Astrocyte of the spinal cord (primary cell): ENCODE measurements around the gene LIMS2.
A peak's percentile ranks its signal among the peaks of the same experiment; 100 is the strongest.

Experiments used
- DNase-seq: peaks from one replicate; pipeline ENCODE4 v3.0.0; 2011; ENCODE audit warnings: low read depth, low spot score
- H3K4me3 ChIP-seq: 2 replicates; pipeline ENCODE4 v1.5.1; 2011; ENCODE audit warnings: low read depth, mild to moderate bottlenecking, low read length, moderate library complexity
- in situ Hi-C: cut with HindIII; loops from 2 replicates; pipeline ENCODE4 v1.10.0; 2017; ENCODE audit warnings: low sequenced_read_pairs
- TF ChIP-seq, protein P1 (sequence below): IDR thresholded peaks from 2 replicates; pipeline ENCODE4 v1.5.1; 2012; ENCODE audit warnings: low read depth, mild to moderate bottlenecking, low read length, inconsistent platforms

Gene LIMS2

DNA sequence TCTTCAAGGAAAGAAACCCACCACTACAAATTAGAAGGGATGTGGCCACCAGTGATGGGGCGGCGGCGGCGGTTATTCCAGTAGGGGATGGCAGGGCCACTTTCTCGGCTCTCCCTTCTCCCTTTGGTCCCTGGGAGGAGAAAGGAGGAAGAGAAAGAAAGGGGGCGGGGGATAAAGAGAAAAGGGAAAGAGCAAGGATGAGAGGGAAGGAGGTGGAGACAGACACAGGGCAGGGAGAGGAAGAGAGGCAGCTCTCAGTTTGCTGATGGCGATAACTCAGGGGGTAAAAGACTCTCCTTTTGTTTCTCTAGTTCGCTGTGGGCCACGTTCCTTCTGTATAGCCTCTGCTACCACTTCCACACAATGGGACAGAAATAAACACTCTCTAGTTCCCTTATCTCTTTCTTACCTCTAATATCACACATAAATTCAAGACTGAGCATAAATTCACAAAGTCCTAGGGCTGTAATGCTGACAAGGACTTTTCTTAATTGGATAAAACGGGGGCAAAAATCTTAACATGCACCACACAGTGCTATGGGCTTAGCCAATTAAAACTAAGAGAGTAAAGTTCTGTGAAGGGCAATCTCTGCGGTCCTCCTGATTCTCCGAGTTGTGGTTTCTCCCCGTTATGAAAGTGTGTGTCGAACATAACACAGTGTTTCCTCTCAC, 40.6 kb upstream of the LIMS2 start:
- H3K4me3 ChIP-seq: no peak overlapping the region
- in situ Hi-C loops: no loop called here
- TF ChIP-seq, protein P1, sequence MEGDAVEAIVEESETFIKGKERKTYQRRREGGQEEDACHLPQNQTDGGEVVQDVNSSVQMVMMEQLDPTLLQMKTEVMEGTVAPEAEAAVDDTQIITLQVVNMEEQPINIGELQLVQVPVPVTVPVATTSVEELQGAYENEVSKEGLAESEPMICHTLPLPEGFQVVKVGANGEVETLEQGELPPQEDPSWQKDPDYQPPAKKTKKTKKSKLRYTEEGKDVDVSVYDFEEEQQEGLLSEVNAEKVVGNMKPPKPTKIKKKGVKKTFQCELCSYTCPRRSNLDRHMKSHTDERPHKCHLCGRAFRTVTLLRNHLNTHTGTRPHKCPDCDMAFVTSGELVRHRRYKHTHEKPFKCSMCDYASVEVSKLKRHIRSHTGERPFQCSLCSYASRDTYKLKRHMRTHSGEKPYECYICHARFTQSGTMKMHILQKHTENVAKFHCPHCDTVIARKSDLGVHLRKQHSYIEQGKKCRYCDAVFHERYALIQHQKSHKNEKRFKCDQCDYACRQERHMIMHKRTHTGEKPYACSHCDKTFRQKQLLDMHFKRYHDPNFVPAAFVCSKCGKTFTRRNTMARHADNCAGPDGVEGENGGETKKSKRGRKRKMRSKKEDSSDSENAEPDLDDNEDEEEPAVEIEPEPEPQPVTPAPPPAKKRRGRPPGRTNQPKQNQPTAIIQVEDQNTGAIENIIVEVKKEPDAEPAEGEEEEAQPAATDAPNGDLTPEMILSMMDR: no peak
- no peak for DNase-seq

DNA sequence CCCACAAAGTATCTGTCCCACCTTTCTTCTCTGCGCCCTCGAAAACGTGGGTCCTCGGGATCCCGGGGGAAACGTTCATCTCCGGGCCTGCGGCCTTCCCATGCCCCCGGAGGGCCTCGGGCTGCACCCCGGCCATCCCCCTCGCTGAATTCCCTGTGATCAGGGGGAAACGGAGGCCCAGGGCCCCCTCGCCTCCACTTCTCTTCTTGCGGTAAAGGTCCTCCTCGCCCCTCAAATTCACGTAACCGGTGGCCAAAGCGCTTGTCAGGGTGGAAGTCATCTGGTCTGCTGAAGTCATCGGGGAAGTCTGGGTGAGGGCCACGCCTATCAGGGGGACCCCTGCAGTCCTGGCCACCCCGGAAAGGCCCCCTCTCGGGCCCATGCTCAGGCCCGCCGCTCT, 38.2 kb upstream of the LIMS2 start:
- DNase-seq: no peak
- TF ChIP-seq, protein P1: no peak
- in situ Hi-C loops: no loop called here
- no peak overlapping the region for H3K4me3 ChIP-seq

DNA sequence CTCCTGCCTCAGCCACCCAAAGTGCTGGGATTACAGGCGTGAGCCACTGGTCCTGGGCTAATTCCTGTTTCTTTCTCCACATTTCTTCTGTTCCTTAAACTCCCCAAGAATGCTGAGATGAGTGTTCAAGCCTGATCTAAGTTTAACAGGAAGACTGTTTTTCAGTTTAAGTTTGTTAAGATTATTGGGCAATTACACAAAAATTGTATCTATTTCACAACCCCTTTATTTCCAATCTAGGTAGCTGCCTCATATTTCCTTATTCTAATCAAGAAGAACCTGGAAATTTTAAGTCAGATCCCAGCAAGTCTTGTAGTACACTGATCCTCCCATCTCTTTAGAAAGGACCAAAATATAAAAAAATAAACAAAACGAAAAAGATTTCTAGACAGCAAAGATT, 37.7 kb upstream of the LIMS2 start:
- H3K4me3 ChIP-seq: no peak overlapping the region
- TF ChIP-seq, protein P1: no peak
- in situ Hi-C loops: no loop called here
- no peak for DNase-seq

DNA sequence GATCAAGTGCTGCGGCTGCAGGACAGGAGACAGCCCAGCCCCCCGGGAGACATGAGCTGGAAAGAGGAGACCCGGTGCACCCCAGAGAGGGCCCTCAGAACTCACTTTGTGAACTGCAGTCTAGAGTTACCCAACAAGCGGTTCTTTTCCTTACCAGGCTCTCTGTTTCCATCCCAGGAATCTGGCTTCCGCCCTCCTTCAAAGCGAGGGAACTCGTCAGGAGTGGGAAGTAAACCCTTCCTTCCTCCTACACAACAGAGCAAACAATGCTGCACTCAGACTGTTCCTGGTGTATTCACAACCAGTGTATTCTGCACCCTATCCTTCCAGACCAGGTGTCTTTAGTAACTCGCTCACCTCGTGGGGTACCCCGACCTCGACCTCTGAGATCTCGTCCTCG, 34.0 kb upstream of the LIMS2 start:
- TF ChIP-seq, protein P1: no peak
- no peak for DNase-seq
- H3K4me3 ChIP-seq: no peak overlapping the region
- in situ Hi-C loops: no loop called here

DNA sequence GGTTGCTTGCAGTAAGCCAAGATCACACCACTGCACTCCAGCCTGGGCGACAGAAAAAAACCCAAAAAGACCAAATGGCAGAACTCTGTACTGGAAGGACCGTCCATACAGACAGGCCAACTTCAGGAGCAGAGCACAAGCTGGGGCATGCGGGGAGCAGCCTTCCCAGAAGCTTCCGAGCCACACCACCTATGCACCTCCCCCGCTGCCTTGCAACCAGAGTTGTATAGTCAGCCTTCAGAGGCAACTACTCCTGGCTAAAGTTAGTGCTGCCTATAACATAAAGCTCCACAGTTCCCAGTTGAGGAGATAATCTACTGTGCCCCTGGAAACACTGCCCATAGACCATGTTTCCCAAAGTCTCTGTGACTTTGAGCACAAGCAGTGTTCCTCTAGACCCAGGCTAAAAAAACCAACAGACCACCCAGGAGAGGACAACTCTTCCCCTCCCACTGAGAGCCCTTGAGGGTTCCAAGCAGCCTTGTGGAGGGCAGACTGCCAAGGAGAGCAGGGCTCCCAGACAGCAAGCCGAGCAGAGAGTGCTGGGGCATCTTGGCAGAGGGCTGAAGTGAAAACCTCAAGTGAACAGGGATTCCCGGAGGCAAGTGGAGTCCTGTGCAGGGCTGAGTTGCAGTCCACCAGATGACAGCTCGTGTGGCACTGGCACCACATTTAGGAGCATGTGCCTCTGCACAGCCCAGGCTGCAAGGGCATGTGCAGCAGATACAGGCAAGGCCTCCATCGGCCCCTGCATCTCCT, 32.7 kb upstream of the LIMS2 start:
- TF ChIP-seq, protein P1: no peak
- peak; percentile 41 for DNase-seq
- H3K4me3 ChIP-seq: no peak overlapping the region
- in situ Hi-C loops: no loop called here

DNA sequence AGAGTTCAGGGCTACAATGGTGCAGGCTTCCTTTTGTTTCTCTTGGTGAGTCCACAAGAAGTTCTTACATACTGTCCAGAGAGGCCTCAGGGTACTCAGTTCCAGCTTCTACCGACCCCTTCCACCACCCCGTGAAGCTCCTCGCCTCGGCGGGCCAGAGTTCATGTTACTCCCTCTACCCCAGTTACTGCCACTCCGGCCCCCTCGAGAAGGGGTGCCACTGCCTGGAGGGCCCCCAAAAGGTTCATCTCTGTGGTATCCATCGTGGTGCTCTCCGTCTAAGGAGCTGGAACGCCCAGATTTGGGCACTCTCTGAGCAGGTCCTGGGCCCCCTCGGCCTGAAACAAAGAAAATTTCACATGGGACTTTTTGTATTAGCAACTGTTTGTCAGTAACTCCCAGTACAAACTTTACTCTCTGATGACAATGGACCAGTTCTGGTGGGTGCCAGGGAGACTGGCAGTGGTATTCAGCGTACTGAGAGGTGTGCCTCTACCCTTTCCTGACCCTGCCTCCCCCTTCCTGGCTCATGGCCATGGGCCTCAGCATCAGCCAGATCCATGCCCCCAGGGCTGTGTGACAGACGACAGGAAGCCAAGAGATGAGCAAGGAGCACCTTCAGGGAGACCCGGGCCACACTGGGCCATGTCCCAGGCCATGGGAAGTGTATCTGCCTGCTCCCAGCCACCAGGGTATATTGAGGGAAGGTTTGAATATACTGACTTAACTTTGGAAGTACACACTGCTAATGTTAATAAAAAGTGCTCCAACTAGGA, 31.1 kb upstream of the LIMS2 start:
- H3K4me3 ChIP-seq: no peak overlapping the region
- TF ChIP-seq, protein P1: no peak
- no peak for DNase-seq
- in situ Hi-C loops: no loop called here
